Erythroblast (primary cell): ENCODE results near the gene DCAF8L2.
"Not testable (repeated sequence)": the region's sequence is repeated elsewhere in the genome, so short reads cannot be mapped to it uniquely, and the experiment has no call there.

Experiments used
- GATA1 ChIP-seq: IDR thresholded peaks from 2 replicates; pipeline ENCODE4 v1.6.1; 2011; ENCODE audit warnings: low read depth, mild to moderate bottlenecking, control low read depth, low read length, moderate library complexity
- POLR2A ChIP-seq: IDR thresholded peaks from 2 replicates; pipeline ENCODE4 v1.6.1; 2011; ENCODE audit warnings: mild to moderate bottlenecking, low read length

- not testable (repeated sequence) for TF ChIP-seq POLR2A, GATA1
These were observed 93.5 kb downstream of the DCAF8L2 start for GRCh38 chrX:27683566-27684208.
